ENCODE data around the gene EEF1AKMT2. TPM values are rescaled to one million over a fixed set of nuclear protein-coding genes. Genes with fewer than 3 reads are reported as not detected.

EEF1AKMT2 gene
- total RNA-seq, 3 donors from 2014 or later (not counting 1 experiment from before 2014, with no cell fraction given): 12.5 to 20.6 (median 20.1) TPM

- Histone ChIP-seq H3K27me3 (ENCODE audit: control insufficient read depth, insufficient read depth, low read length) (no peaks in the 10 kb centered on the region), H3K4me3 (ENCODE audit: low read length) (no peak overlapping the region), H3K4me1 (ENCODE audit: control insufficient read depth, insufficient read depth, low read length) (peaks cover 84% of the 10 kb centered on the region), H3K9me3 (ENCODE audit: control insufficient read depth, insufficient read depth, low read length) (no peaks in the 10 kb centered on the region), H3K36me3 (ENCODE audit: control insufficient read depth, insufficient read depth, low read length) (no peaks in the 10 kb centered on the region), H3K27ac (ENCODE audit: low read length) (peak overlapping the region; percentile 35)
- ATAC-seq (no peak), DNase-seq (no peak)
- no peaks in the 10 kb centered on the region for H3K9me3 Mint-ChIP-seq
- no peaks in the 10 kb centered on the region for H3K36me3 Mint-ChIP-seq
- H3K27me3 Mint-ChIP-seq (ENCODE audit: low read depth in 2 of 2): no peaks in the 10 kb centered on the region
- TF ChIP-seq CTCF (IDR thresholded peaks at IDR 0.05): no peak
- H3K4me1 Mint-ChIP-seq: peaks cover 82 to 88% of the 10 kb centered on the region in 2 donors
- intact Hi-C loops (cut with micrococcal nuclease): loop anchor here (5.0 kb wide), 1 partner anchor 104 kb away; no protein-coding TSS in a partner anchor
- 100% methylated on average over 4 of the region's 4 CpGs for WGBS (ENCODE audit: insufficient coverage)
- peak overlapping the region; percentile 99 for H3K27ac Mint-ChIP-seq
- H3K4me3 Mint-ChIP-seq: peak overlapping the region; percentile 10
Observed at GRCh38 chr10:124716369-124716768, 75.3 kb downstream of the EEF1AKMT2 start.

- H3K4me1 Mint-ChIP-seq: peaks cover 83 to 89% of the 10 kb centered on the region in 2 donors
- Histone ChIP-seq H3K4me1 (ENCODE audit: control insufficient read depth, insufficient read depth, low read length) (peaks cover 82% of the 10 kb centered on the region), H3K9me3 (ENCODE audit: control insufficient read depth, insufficient read depth, low read length) (no peaks in the 10 kb centered on the region), H3K4me3 (ENCODE audit: low read length) (no peak overlapping the region), H3K27me3 (ENCODE audit: control insufficient read depth, insufficient read depth, low read length) (no peaks in the 10 kb centered on the region), H3K36me3 (ENCODE audit: control insufficient read depth, insufficient read depth, low read length) (no peaks in the 10 kb centered on the region), H3K27ac (ENCODE audit: low read length) (peak overlapping the region; percentile 35)
- H3K4me3 Mint-ChIP-seq: peak overlapping the region; percentile 47
- H3K36me3 Mint-ChIP-seq: no peaks in the 10 kb centered on the region
- ATAC-seq (no peak), DNase-seq (peak in 1 of 2 donors; percentile 53)
- intact Hi-C loops (cut with micrococcal nuclease): loop anchor here (5.0 kb wide), 1 partner anchor 103 kb away; no protein-coding TSS in a partner anchor
- H3K27me3 Mint-ChIP-seq (ENCODE audit: low read depth in 2 of 2): no peaks in the 10 kb centered on the region
- peak overlapping the region; percentile 99 for H3K27ac Mint-ChIP-seq
- 50% methylated on average over 6 of the region's 6 CpGs for WGBS (ENCODE audit: insufficient coverage)
- H3K9me3 Mint-ChIP-seq: no peaks in the 10 kb centered on the region
- no peak for TF ChIP-seq CTCF (IDR thresholded peaks at IDR 0.05)
Observed at GRCh38 chr10:124715439-124715838, 76.2 kb downstream of the EEF1AKMT2 start.

GRCh38 chr10:124713679-124714255, 77.9 kb downstream of the EEF1AKMT2 start:
- 71% methylated on average over 9 of the region's 10 CpGs for WGBS (ENCODE audit: insufficient coverage)
- no peak for ATAC-seq

More at GRCh38 chr10:124713679-124714255, 77.9 kb downstream of the EEF1AKMT2 start:
- no peaks in the 10 kb centered on the region for H3K36me3 ChIP-seq (ENCODE audit: control insufficient read depth, insufficient read depth, low read length)
- DNase-seq: peak in 1 of 2 donors; percentile 38
- Mint-ChIP-seq H3K4me1 (peaks cover 87 to 89% of the 10 kb centered on the region in 2 donors), H3K4me3 (no peak overlapping the region), H3K36me3 (no peaks in the 10 kb centered on the region), H3K27ac (peak overlapping the region; percentile 99), H3K9me3 (no peaks in the 10 kb centered on the region), H3K27me3 (ENCODE audit: low read depth in 2 of 2) (no peaks in the 10 kb centered on the region)
- TF ChIP-seq CTCF (IDR thresholded peaks at IDR 0.05): no peak
- no peaks in the 10 kb centered on the region for H3K27me3 ChIP-seq (ENCODE audit: control insufficient read depth, insufficient read depth, low read length)
- H3K9me3 ChIP-seq (ENCODE audit: control insufficient read depth, insufficient read depth, low read length): no peaks in the 10 kb centered on the region
- H3K4me3 ChIP-seq (ENCODE audit: low read length): no peak overlapping the region
- intact Hi-C loops (cut with micrococcal nuclease): no loop called here
- H3K27ac ChIP-seq (ENCODE audit: low read length): peak overlapping the region; percentile 3
- H3K4me1 ChIP-seq (ENCODE audit: control insufficient read depth, insufficient read depth, low read length): peaks cover 82% of the 10 kb centered on the region
